ENCODE measurements around the gene GATA6. TPM values are rescaled to one million over a fixed set of nuclear protein-coding genes. Genes with fewer than 3 reads are reported as not detected.
A peak's percentile ranks its signal among the peaks of the same experiment; 100 is the strongest.

Gene GATA6
- total and polyA plus RNA-seq, 2 of the 13 experiments (the other 11 are each of a cell fraction or from before 2014, with no cell fraction given) = 0.84 to 3.2 TPM

GRCh38 chr18:22194151-22194598 is 24.8 kb downstream of the GATA6 start (continued):
- TF ChIP-seq, protein P1, sequence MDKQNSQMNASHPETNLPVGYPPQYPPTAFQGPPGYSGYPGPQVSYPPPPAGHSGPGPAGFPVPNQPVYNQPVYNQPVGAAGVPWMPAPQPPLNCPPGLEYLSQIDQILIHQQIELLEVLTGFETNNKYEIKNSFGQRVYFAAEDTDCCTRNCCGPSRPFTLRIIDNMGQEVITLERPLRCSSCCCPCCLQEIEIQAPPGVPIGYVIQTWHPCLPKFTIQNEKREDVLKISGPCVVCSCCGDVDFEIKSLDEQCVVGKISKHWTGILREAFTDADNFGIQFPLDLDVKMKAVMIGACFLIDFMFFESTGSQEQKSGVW (CRISPR knock-in tag; IDR thresholded peaks at IDR 0.05; ENCODE audit: borderline replicate concordance) = no peak
- TF ChIP-seq PHB2 (IDR thresholded peaks at IDR 0.05; ENCODE audit: partially characterized antibody) (no peak), ATRX (CRISPR knock-in tag; IDR thresholded peaks at IDR 0.05; ENCODE audit: borderline replicate concordance) (no peak), SNRNP70 (IDR thresholded peaks at IDR 0.05; ENCODE audit: low read depth, low read length) (no peak), ZHX1 (CRISPR knock-in tag; IDR thresholded peaks at IDR 0.05; ENCODE audit: low read depth) (peak; percentile 69; the same call in 1 of the 2 replicates), HDAC1 (CRISPR knock-in tag; IDR thresholded peaks at IDR 0.05) (peak; percentile 48; the same call in 1 of the 2 replicates), MTA1 (CRISPR knock-in tag; IDR thresholded peaks at IDR 0.05; ENCODE audit: borderline replicate concordance) (peak; percentile 48; the same call in 1 of the 2 replicates), ZNF543 (CRISPR knock-in tag; IDR thresholded peaks at IDR 0.05) (no peak), ZBTB33 (CRISPR knock-in tag; IDR thresholded peaks at IDR 0.05) (0 out of 2 replicates have a peak, but pooled peaks have one; percentile 25), ZNF644 (CRISPR knock-in tag; IDR thresholded peaks at IDR 0.05; ENCODE audit: low read depth) (peak; percentile 100), LBX2 (CRISPR knock-in tag; IDR thresholded peaks at IDR 0.05; ENCODE audit: borderline replicate concordance) (no peak), ZNF18 (CRISPR knock-in tag; IDR thresholded peaks at IDR 0.05; ENCODE audit: insufficient replicate concordance) (no peak), ZNF12 (CRISPR knock-in tag; IDR thresholded peaks at IDR 0.05) (no peak)
- TF ChIP-seq, protein P2, sequence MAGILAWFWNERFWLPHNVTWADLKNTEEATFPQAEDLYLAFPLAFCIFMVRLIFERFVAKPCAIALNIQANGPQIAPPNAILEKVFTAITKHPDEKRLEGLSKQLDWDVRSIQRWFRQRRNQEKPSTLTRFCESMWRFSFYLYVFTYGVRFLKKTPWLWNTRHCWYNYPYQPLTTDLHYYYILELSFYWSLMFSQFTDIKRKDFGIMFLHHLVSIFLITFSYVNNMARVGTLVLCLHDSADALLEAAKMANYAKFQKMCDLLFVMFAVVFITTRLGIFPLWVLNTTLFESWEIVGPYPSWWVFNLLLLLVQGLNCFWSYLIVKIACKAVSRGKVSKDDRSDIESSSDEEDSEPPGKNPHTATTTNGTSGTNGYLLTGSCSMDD (CRISPR knock-in tag; IDR thresholded peaks at IDR 0.05) = no peak
- TF ChIP-seq, protein P3, sequence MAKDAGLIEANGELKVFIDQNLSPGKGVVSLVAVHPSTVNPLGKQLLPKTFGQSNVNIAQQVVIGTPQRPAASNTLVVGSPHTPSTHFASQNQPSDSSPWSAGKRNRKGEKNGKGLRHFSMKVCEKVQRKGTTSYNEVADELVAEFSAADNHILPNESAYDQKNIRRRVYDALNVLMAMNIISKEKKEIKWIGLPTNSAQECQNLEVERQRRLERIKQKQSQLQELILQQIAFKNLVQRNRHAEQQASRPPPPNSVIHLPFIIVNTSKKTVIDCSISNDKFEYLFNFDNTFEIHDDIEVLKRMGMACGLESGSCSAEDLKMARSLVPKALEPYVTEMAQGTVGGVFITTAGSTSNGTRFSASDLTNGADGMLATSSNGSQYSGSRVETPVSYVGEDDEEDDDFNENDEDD (CRISPR knock-in tag; IDR thresholded peaks at IDR 0.05; ENCODE audit: borderline replicate concordance) = peak; percentile 66; the same call in 1 of the 2 replicates
- TF ChIP-seq, protein P4, sequence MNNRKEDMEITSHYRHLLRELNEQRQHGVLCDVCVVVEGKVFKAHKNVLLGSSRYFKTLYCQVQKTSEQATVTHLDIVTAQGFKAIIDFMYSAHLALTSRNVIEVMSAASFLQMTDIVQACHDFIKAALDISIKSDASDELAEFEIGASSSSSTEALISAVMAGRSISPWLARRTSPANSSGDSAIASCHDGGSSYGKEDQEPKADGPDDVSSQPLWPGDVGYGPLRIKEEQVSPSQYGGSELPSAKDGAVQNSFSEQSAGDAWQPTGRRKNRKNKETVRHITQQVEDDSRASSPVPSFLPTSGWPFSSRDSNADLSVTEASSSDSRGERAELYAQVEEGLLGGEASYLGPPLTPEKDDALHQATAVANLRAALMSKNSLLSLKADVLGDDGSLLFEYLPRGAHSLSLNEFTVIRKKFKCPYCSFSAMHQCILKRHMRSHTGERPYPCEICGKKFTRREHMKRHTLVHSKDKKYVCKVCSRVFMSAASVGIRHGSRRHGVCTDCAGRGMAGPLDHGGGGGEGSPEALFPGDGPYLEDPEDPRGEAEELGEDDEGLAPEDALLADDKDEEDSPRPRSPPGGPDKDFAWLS (CRISPR knock-in tag; IDR thresholded peaks at IDR 0.05; ENCODE audit: borderline replicate concordance) = no peak
